Muscle layer of colon (tissue), 2 donors: ENCODE data around the gene SRGAP3.

Experiments
- H3K27ac ChIP-seq: one replicate; pipeline ENCODE4 v1.7.0; 2013; ENCODE audit warnings: low read depth, mild to moderate bottlenecking, low read length, moderate library complexity
- H3K27me3 ChIP-seq, 2 donors: one replicate each; pipeline ENCODE4 v1.7.0; 2013; ENCODE audit warnings: low read length in 2 of 2, mild to moderate bottlenecking in 2 of 2; ENCODE audit not compliant: insufficient read depth in 2 of 2, control insufficient read depth in 1 of 2
- H3K36me3 ChIP-seq: one replicate; pipeline ENCODE4 v1.7.0; 2013; ENCODE audit warnings: mild to moderate bottlenecking, low read length; ENCODE audit not compliant: insufficient read depth
- H3K4me1 ChIP-seq: one replicate; pipeline ENCODE4 v1.7.0; 2013; ENCODE audit warnings: mild to moderate bottlenecking, low read length; ENCODE audit not compliant: insufficient read depth
- H3K4me3 ChIP-seq, 2 donors: one replicate each; pipeline ENCODE4 v1.7.0; 2013; ENCODE audit warnings: low read length in 2 of 2, low read depth in 1 of 2, mild to moderate bottlenecking in 1 of 2, moderate library complexity in 1 of 2
- H3K9ac ChIP-seq: one replicate; pipeline ENCODE4 v1.7.0; 2013; ENCODE audit warnings: low read length
- H3K9me3 ChIP-seq: one replicate; pipeline ENCODE4 v1.7.0; 2013; ENCODE audit warnings: mild to moderate bottlenecking, low read length
- donor health status: abdominal sarcoma.
- donor health status: Adenocarcinoma of cecum.

SRGAP3 gene

DNA sequence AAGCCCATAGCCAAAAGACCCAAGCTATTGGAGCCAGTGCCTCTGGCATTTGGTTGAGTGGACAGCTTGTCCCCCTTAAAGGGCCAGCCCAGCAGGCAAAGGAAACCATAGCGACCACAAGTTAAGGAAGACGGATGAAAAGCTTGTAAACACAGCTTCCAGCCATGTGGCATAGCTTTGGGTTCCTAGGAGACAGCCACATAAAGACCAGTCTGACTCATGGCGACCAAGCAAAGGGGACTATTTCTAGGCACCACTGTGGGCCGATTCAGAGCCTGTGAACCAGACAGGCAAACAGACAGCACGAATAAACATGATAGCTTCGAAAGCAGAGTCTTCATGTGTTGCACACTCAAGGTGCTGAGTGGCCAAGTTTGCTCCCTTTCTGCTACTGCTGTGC is 30.5 kb upstream of the SRGAP3 start:
- Histone ChIP-seq H3K4me1 (no peaks in the 10 kb centered on the region), H3K9me3 (no peaks in the 10 kb centered on the region), H3K9ac (no peak overlapping the region), H3K4me3 (no peak overlapping the region), H3K27me3 (no peaks in the 10 kb centered on the region), H3K36me3 (no peaks in the 10 kb centered on the region), H3K27ac (no peak overlapping the region)

DNA sequence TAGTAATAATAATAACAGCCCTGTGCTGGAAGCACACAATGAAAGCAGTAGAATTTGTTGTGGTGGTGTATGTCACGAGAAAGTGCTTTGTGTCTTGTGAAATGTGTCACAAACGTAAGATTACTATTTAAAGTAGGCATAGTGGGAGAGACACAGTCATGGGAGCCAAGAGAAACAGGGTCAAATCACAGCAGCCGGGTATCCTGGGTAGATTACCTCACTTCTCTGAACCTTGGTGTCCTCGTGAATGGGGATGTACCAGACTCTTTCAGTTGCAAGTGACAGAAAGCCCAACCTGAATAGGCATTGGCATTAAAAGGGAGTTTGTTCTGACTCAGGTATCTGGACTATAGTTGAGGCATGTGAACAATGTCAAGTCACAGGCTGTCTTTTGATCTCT is 29.1 kb upstream of the SRGAP3 start:
- Histone ChIP-seq H3K9ac (no peak overlapping the region), H3K27ac (no peak overlapping the region), H3K9me3 (no peaks in the 10 kb centered on the region), H3K36me3 (no peaks in the 10 kb centered on the region), H3K4me1 (no peaks in the 10 kb centered on the region), H3K27me3 (no peaks in the 10 kb centered on the region), H3K4me3 (no peak overlapping the region)

DNA sequence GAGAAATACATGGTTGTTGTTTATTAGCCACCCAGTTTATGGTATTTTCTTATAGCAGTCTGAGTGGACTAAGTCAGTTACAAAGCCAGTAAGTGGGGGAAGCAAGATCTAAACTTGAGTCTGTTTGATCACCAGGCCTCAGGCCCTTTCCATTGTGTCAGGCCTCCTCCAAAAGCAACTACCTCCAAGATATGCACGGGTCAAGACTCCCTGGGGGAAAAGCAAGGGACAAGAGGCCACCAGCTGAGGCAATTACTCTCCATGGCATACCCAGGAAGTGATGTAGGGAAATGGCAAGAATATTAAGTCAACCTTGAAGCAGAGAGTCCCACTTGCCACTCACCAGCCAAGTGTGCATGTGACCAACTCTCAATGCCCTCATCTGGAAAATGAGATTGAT is 28.6 kb upstream of the SRGAP3 start:
- no peaks in the 10 kb centered on the region for H3K4me1 ChIP-seq
- H3K4me3 ChIP-seq, result no peak overlapping the region
- no peaks in the 10 kb centered on the region for H3K9me3 ChIP-seq
- H3K27ac ChIP-seq, result no peak overlapping the region
- no peak overlapping the region for H3K9ac ChIP-seq
- H3K27me3 ChIP-seq, result no peaks in the 10 kb centered on the region
- H3K36me3 ChIP-seq, result no peaks in the 10 kb centered on the region

DNA sequence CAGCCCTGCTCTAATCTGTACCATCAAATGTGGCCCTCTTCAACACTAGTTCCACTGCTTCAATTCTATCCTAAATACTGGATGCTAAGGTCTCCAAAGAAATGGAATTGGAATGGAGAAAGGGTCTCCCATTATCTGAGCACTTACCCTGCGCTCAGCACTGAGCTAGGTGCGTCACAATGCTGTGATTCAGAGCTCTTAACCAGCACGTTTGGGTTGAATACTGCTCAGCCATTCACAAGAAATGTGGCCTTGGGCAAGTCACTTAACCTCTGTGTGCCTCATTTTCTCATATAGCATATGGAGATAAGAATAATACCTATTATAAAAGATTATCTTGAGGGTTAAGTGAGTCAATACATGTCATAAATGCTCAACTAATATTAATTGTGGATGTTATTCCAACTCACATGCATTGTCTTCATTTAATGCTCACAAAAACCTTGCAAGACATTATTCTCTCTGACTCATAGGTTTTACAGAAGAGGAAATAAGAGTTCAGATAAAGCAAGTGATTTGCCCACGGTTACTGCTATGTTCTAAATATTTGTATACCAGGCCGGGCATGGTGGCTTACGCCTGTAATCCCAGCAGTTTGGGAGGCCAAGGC is 27.4 kb upstream of the SRGAP3 start:
- Histone ChIP-seq H3K4me1 (no peaks in the 10 kb centered on the region), H3K9ac (no peak overlapping the region)

DNA sequence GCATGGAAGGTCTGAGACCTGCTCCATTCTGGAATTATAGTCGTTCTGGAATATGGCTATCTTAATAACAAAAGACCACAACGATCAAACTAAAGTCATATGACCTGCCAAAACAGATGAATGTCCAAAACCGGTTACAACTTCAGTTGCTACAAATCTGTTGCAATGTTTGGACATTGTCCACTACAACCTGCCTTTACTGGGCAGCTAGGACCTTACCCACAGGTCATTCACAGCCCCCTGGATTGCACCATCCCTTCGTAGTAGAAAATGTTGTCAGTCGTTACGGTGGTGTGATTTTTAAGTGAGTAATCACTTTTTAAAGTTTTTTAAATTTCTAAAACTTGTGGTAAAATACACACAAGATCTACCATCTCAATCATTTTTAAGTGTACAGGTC is 22.5 kb upstream of the SRGAP3 start:
- Histone ChIP-seq H3K4me3 (no peak overlapping the region), H3K27ac (no peak overlapping the region), H3K9me3 (no peaks in the 10 kb centered on the region), H3K9ac (no peak overlapping the region), H3K27me3 (no peaks in the 10 kb centered on the region), H3K4me1 (no peaks in the 10 kb centered on the region), H3K36me3 (no peaks in the 10 kb centered on the region)

More for the DNA sequence above, 27.4 kb upstream of the SRGAP3 start:
- Histone ChIP-seq H3K27ac (no peak overlapping the region), H3K9me3 (no peaks in the 10 kb centered on the region), H3K27me3 (no peaks in the 10 kb centered on the region), H3K4me3 (no peak overlapping the region), H3K36me3 (no peaks in the 10 kb centered on the region)

DNA sequence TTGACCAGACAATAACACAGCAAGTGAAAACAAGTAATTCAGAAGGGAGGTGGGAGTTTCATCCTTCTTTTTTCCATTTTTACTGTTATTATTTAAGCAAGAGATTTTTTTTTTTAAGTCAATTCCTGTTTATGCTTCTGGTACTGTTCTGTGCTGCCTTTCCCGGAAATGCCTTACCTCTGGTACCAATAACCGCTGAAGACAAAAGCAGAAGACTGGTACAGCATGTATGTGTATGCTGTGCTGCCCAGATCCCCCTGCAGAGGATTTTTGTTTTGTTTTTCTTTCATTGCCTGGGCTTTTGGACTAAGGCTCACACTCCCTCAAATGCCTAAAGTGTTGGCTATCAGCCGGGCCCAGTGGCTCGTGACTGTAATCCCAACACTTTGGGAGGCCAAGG is 21.3 kb upstream of the SRGAP3 start:
- Histone ChIP-seq H3K4me1 (no peaks in the 10 kb centered on the region), H3K9me3 (no peaks in the 10 kb centered on the region), H3K27me3 (no peaks in the 10 kb centered on the region), H3K9ac (no peak overlapping the region), H3K36me3 (no peaks in the 10 kb centered on the region), H3K27ac (no peak overlapping the region), H3K4me3 (no peak overlapping the region)

DNA sequence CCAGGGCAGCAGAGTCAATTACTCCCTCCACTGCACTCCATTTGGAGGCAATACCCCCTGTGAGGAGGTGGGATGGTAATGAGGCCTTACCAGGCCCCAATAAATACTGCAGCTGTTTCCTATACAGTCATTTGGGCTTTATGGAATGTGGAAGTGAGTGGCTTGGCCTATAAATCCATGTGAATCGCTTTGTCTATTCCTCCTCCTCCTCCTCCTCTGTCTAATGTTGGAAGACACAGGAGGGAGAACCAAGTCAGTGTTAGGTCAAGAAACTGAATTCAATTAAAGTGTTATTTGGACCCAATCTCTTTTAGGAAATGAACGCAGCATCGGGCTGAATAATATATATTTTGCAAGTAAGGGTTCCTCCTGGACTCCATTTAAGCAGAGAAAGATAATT is 17.3 kb upstream of the SRGAP3 start:
- Histone ChIP-seq H3K9me3 (no peaks in the 10 kb centered on the region), H3K4me3 (no peak overlapping the region), H3K36me3 (no peaks in the 10 kb centered on the region), H3K27ac (no peak overlapping the region), H3K4me1 (no peaks in the 10 kb centered on the region), H3K9ac (no peak overlapping the region), H3K27me3 (no peaks in the 10 kb centered on the region)

DNA sequence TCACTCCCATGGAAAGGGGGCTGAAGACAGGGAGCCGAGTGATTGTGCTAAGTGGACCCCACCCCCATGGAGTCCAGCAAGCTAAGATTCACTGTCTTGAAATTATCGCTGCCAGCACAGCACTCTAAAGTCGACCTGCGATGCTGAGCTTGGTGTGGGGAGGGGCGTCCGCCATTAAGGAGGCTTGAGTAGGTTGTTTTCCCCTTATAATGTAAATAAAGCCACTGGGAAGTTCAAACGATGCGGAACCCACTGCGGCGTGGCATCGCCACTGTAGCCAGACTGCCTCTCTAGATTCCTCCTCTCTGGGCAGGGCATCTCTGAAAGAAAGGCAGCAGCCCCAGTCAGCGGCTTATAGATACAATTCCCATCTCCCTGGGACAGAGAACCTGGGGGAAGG is 10.9 kb upstream of the SRGAP3 start:
- H3K36me3 ChIP-seq, result no peaks in the 10 kb centered on the region
- no peak overlapping the region for H3K27ac ChIP-seq
- H3K4me3 ChIP-seq, result no peak overlapping the region
- no peaks in the 10 kb centered on the region for H3K27me3 ChIP-seq
- H3K9me3 ChIP-seq, result no peaks in the 10 kb centered on the region
- H3K4me1 ChIP-seq, result no peaks in the 10 kb centered on the region
- H3K9ac ChIP-seq, result no peak overlapping the region

DNA sequence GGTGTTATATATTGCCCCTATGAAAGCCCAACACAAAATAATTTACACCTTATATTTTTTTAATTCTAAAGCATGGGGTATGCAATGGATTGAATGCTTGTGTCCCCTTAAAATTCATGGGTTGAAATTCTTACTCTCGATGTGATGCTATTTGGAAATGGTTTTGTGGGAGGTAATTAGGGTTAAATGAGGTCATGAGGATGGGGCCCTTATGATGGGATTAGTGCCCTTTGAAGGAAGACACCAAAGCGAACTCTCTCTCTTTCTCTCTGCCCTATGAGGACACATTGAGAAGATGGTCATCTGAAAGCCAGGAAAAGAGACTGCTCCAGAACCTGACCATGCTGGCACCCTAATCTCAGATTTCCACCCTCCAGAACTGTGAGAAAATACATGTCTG is 7.6 kb upstream of the SRGAP3 start:
- Histone ChIP-seq H3K4me1 (no peaks in the 10 kb centered on the region), H3K9me3 (no peaks in the 10 kb centered on the region), H3K27me3 (no peaks in the 10 kb centered on the region), H3K27ac (no peak overlapping the region), H3K36me3 (no peaks in the 10 kb centered on the region), H3K4me3 (no peak overlapping the region), H3K9ac (no peak overlapping the region)

DNA sequence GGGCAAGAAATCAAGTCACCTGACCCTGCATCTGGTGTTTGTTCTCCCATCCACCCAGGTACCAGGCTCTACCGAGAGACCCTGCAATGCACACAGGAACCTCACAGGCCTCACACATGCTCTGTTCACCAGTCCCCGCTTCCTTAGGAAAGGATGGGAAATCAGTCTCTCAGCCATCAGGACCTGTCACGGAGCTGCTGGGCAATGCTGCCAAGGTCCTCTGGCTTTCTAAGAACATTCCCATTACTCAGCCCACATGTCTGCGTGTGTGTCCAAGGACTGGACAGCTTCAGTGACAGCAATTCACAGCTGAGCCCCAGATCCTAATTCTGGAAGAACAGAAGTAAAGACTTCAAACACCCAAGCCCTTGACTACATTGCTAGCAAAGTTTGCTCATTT is 6.5 kb upstream of the SRGAP3 start:
- no peaks in the 10 kb centered on the region for H3K4me1 ChIP-seq
- no peak overlapping the region for H3K27ac ChIP-seq
- H3K27me3 ChIP-seq, result no peaks in the 10 kb centered on the region
- H3K4me3 ChIP-seq, result no peak overlapping the region
- H3K9me3 ChIP-seq, result no peaks in the 10 kb centered on the region
- H3K36me3 ChIP-seq, result no peaks in the 10 kb centered on the region
- no peak overlapping the region for H3K9ac ChIP-seq

DNA sequence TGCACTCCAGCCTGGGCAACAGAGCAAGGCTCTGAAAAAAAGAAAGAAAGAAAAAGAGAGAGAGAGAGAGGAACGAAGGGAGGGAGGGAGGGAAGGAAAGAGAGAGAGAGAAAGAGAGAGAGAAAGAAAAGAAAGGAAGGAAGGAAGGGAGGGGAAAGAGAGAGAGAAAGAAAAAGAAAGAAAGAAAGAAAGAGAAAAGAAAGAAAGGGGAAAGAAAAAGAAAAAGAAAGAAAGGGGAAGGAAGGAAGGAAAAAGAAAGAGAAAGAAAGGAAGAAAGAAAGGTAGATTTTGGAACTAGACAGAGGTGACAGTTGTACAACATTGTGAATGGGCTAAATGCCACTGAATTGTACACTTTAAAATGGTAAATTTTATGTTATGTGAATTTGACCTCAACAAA is 5.3 kb upstream of the SRGAP3 start:
- H3K36me3 ChIP-seq, result no peaks in the 10 kb centered on the region

DNA sequence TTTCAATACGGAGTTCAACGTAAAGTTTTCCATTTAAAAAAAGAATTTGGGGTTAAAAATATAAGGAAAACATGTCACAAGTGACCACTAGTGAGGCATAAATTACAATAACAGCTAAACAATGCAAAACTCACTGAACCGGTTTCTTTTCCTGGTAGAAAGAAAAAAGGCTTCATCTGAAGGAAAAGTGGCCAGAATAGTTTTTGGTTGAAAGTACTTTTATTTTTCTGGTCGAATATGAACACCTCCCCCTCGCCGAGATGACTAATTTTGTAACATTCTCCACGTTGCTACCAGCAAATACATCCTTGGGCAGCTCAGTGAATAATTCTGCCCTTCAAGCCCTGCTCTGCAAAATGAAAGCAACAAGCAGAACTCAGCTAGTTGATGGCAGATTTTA is 3.9 kb upstream of the SRGAP3 start:
- Histone ChIP-seq H3K27ac (no peak overlapping the region), H3K4me1 (peaks cover 12% of the 10 kb centered on the region), H3K36me3 (no peaks in the 10 kb centered on the region), H3K9me3 (no peaks in the 10 kb centered on the region), H3K4me3 (no peak overlapping the region), H3K9ac (no peak overlapping the region), H3K27me3 (no peaks in the 10 kb centered on the region)

More for the DNA sequence above, 5.3 kb upstream of the SRGAP3 start:
- Histone ChIP-seq H3K27ac (no peak overlapping the region), H3K9me3 (no peaks in the 10 kb centered on the region), H3K27me3 (no peaks in the 10 kb centered on the region), H3K4me3 (no peak overlapping the region), H3K4me1 (peaks cover 7% of the 10 kb centered on the region), H3K9ac (no peak overlapping the region)
